Cortex of kidney (tissue), 1 donor: Measurements from ENCODE around the gene GSG1L.
"Not testable (repeated sequence)": the region's sequence is repeated elsewhere in the genome, so short reads cannot be mapped to it uniquely, and the experiment has no call there.

Experiments
- DNase-seq: peaks from one replicate; lab custom pipeline; 2025; lab: John Stamatoyannopoulos, UW

Gene GSG1L

GRCh38 chr16:27754788-27755690 is 308.5 kb downstream of the GSG1L start:
- no peak for DNase-seq

DNA sequence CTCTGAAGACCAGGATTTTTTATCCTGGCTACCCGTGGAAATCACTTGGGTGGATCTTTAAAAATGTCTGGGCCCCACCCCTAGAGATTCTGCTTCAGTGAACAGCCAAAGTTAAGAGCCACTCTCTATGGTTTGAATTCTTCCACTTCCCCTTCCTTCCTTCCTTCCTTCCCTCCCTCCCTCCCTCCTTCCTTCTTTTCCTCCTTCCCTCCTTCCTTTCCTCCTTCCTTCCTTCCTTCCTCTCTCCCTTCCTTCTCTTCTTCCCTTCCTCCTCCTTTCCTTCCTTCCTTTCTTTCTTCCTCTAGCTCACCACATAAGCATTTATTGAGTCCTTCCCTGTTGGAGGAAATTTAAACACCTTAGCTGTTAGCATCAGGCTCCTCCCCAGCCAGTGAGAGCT is 310.0 kb downstream of the GSG1L start:
- DNase-seq = no peak

DNA sequence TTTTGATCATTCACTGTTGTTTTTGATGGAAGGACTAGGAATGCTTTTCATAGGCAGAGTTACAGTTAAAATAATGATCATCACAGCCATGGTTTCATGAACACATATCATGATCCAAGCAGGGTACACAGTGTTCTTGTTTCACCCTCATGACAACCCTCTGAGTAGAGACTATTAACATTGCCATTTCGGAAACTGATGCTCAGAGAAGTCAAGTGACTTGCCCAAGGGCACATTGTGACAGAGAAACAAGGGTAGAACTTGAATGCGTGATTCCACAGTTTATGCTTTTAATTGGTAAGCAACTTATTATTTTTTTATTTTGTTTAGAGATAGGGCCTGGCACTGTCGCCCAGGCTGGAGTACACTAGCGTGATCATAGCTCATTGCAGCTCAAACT is 311.3 kb downstream of the GSG1L start:
- no peak for DNase-seq

DNA sequence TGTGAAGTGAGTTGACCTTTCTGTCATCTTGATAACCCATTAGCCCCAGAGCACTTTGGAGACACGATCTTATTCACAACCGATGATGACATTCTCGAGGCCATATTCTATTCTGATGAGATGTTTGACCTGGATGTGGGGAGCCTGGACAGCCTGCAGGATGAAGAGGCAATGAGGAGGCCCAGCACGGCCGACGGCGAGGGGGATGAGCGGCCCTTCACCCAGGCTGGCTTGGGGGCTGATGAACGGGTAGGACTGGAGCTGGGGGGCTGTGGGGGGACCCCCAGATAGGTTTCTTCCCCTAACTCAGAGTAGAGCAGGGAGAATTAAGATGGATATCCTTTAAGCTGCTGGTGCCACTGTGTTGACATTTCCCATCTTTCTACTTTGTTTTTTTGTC is 311.8 kb downstream of the GSG1L start:
- no peak for DNase-seq

GRCh38 chr16:27751233-27751632 is 312.3 kb downstream of the GSG1L start:
- no peak for DNase-seq

DNA sequence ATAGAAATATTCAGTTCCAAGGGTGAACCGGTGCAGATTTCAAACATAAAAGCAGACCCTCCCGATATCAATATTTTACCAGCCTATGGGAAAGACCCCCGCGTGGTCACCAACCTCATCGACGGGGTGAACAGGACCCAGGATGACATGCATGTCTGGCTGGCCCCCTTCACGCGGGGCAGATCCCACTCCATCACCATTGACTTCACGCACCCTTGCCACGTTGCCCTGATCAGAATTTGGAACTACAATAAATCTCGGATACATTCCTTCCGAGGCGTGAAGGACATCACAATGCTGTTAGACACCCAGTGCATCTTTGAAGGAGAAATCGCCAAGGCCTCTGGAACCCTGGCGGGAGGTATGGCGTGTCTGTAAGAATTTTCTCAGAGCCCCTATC is 313.6 kb downstream of the GSG1L start:
- DNase-seq = no peak

GRCh38 chr16:27749547-27749875 is 314.0 kb downstream of the GSG1L start:
- DNase-seq = no peak

DNA sequence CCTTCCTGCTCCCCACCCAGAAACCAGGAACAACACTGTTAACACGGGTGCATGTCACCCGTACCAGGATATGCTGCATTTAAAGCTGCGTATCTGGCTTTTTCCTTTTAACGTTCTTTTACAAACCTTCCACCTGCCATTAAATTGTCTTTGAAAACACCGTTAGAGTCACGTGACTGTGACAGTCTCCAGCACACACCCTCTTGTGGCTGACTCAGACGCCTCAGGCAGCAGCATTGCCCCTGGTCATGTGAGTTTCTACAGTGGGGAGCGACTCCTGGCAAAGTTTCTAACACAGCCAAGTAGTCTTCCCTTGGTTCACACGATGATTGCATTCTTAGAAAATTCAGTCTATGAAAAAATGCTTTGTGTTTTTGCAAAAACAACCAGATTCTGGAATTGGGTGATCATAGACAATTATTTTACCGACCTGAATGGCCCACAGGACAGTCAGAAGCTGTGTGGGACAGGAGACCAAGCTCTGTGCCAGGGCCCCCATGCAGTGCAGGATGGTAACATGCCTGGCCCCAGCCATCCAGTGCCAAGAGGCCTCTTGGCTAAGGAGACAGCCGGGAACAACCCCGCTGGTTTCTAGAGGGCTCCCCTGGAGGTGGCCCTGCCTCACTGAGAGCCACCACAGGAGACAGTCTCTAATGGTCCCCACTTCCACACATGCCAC is 314.5 kb downstream of the GSG1L start:
- DNase-seq = no peak

DNA sequence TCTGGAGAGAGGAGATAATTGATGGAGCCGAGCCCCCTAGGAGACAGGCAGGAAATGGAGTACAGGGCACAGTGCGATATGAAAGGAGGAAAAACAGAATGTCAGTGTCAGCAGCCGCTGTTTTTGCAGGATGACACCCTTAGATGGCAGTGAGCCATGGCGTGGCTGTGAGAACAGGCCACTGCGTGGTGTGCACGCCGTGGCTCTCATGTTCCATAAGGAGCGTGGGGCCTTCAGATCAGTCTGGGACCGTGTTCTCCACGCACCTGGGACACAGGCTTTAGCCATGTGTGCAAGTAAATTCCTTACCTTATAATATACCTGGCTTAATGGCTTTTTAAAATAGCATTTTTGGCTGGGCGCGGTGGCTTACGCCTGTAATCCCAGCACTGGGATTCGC is 315.6 kb downstream of the GSG1L start:
- no peak for DNase-seq

DNA sequence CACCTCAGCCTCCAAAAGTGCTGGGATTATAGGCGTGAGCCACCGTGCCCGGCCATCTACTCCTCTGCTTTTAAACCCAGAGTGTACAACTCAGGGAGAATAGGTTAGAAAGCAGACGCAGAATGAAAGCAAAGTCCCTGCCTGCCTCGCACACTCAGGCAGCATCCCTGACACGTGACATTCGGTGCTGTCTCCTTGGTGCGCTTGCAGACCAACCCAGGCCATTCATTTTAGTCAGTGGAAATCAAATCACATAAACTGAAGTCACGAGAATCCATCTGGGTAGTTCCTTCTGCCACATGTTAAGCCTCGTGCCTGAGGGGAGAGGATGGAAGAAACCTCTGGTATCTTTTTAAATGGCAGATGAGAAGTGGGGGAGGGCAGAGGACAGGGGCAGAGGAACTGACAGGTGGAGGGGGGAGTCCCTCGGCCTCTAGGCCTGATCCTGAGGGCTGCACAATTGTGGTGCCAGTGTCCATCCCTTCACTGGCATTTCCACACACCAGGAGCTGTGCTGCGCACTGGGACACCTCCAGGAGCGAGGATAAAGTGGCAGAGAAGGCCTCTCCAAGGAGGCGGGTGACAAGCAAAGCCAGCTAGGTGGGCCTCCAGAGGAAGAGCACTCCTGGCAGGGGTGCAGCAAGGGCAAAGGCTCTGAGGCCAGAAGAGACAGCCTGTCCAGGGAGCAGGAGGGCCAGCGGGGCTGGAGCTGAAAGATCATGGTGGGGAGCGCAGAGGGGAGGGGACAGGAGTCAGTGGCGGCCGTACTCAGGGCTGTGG is 317.2 kb downstream of the GSG1L start:
- DNase-seq = no peak

DNA sequence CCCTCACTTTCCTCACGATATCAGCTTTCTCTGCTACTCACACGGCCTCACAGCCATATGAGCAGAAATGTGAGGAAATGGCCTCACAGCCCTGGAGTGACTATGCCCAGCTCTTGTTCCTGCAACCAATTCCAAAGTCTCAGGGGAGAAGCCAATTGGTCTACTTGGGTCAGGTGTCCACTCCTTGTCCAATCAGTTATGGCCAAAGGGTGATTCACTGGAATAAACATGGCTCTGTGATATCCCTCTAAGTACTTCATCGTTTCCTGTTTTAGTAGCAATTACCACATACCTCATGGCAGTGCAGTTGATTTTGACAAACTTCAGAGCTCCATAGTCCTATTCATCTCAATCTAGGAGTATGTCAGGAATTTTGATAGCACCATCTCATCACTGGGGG is 318.2 kb downstream of the GSG1L start:
- no peak for DNase-seq

- no peak for DNase-seq
These were observed 319.6 kb downstream of the GSG1L start for GRCh38 chr16:27743963-27744362.

GRCh38 chr16:27743001-27743400 is 320.5 kb downstream of the GSG1L start:
- not testable (repeated sequence) for DNase-seq

GRCh38 chr16:27742333-27742732 is 321.2 kb downstream of the GSG1L start:
- DNase-seq = no peak

DNA sequence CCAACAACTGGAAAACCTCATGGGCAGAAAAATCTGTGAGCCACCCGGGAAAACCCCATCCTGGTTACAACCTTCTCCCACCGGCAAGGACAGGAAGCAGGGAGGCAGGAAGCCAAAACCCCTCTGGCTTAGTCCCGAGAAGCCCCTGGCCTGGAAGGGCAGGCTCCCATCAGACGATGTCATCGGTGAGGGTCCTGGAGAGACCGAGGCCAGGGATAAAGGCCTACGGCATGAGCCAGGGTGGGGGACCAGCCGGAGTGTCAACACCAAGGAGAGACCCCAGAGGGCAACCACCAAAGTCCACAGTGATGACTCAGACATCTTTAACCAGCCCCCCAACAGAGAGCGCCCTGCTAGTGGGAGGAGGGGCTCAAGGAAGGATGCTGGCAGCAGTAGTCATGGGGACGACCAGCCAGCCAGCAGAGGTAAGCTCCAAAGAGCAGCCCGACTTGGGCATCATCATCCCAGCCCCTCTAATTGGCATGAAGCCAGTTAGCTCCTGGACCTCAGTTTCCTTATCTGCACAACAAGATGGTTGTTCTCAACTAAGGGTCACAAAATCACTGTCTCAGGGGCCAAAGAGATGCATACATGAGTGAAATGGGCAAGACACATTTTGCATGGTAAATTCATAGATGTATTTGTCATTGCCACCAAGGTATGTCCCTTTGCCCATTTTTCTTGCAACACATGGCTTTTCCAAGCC is 322.9 kb downstream of the GSG1L start:
- no peak for DNase-seq

DNA sequence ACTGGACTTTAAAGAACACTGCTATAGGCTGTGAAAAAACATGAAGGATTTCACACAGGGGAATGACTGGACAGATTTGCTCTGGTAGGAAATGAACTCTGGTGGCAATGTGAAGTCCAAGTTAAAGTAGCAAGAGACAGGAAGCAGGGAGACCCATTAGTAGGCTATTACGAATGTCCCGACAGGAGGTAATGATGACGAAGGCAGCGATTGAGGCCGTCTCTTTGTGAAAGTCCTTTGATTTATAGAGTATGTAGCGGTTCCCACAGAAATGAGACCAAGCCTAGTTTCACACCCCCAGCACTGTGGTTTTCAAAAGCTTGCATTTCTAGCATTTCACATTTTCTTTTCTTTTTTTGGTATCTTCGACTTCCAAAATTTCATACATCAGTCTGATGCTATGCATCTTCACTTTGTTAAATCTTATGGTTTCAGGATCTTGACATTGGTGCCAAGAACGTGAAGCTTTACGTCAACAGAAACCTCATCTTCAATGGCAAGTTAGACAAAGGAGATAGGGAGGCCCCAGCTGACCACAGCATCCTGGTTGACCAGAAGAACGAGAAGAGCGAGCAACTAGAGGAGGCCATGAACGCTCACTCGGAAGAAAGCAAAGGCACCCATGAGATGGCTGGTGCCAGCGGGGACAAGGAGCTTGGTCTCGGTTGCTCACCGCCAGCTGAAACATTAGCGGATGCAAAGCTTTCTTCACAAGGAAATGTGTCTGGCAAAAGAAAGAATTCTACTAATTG is 323.7 kb downstream of the GSG1L start:
- DNase-seq = no peak

DNA sequence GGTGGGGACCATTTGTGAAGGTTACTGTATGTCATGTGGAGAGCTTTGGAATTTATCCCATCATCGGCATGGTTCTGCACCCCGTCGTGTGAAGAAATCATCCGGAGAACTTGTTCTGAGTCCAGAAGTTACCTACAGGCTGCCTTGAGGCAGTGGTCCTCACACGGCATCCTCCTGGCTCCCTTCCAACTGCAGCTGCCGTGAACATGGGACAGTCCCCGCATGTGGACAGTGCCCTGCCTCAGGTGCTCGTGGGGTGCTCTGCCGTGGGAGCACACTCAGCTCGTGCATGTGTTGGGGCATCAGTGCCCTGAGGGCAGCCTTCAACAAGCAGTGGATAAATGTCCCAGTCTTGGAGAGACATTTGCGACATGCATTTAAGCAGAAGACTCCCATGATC is 324.9 kb downstream of the GSG1L start:
- DNase-seq = no peak
